Caki2 (cell line): ENCODE results near the gene AGAP2. TPM values are rescaled to one million over a fixed set of nuclear protein-coding genes. Genes with fewer than 3 reads are reported as not detected.

Experiments used
- DNase-seq: peaks from one replicate; pipeline ENCODE4 v3.0.0-alpha.2; 2015; ENCODE audit warnings: low read depth
- in situ Hi-C: cut with HindIII; loops from 2 replicates; pipeline ENCODE4 v1.10.0; 2016; ENCODE audit warnings: low sequenced_read_pairs, low pct_unique_long_range_greater_than_20kb, mixed read lengths
- total RNA-seq: library from RNA; depleted of rRNA; stranded (reverse); fragments of >200 nt; shearing (Covaris generic); gene quantifications from 2 replicates; pipeline ENCODE4 v1.2.3, GENCODE V29; 2014; ENCODE audit warnings: low replicate concordance

AGAP2 gene
- total RNA-seq, 1 experiment from 2014 or later = 1.1 TPM

GRCh38 chr12:57771236-57771872 lies 32.8 kb upstream of the AGAP2 start:
- DNase-seq = no peak
- in situ Hi-C loops = no loop called here

DNA sequence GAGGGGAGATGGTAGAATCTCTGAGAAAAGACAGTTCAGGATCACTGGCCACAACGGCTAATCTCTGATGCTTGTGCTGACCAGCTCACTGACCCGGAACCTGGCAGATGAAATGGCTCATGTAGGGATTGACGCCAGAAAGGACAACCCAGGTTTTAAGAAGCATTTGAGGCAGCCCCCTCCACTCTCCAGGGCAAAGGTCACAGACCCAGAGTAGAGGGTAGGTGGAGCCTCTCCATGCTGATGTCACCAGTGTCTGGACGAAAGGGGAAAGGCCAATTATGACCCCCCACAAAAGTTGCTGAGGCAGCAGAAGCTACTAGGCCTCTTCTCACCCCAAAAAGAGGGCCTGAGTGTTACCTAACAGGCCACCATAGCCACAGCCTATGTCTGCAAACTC lies 32.2 kb upstream of the AGAP2 start:
- in situ Hi-C loops = no loop called here
- DNase-seq = no peak

DNA sequence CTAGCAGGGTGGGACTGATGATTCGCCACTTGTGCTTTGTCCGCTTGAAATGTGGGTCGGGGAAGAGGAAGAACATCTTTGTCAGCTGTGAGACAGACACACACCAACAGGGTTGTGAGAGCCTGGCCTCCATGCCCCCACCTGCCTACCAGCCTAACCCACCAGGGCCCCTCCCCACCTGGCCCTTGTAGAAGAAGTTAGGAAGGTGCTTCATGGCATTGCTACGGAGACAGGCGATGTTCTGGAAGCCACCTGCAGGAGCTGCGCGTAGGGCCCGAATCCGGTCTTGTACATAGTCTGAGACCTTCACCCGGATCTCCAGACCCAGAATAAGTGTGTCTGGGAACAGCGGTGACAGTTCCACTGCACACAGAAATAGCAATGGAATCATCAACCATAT lies 31.1 kb upstream of the AGAP2 start:
- in situ Hi-C loops = no loop called here
- no peak for DNase-seq

GRCh38 chr12:57767876-57768275 lies 29.3 kb upstream of the AGAP2 start:
- no peak for DNase-seq
- in situ Hi-C loops = no loop called here

DNA sequence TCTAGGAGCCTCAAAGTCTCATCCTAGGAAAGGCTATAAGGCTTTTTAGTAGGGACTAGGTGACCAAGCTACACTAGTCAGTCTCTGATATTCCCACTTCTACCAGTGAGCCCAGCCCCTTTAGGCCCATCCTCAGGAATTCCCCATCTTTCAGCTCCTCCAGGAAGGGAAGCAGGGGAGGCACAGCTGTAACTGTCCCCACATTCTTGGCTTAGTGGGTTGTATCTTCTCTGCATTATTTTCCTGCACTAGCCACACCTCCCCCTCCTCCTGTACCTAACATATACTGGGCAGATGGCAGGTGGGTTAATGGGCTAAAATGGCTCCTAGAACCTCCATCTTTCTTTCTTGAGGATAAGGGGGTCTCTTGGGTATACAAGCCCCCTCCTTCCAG lies 28.8 kb upstream of the AGAP2 start:
- in situ Hi-C loops = no loop called here
- DNase-seq = no peak

GRCh38 chr12:57766464-57767304 lies 28.1 kb upstream of the AGAP2 start, which contains the start of gene CYP27B1:
Gene CYP27B1, minus strand, starts transcription at chr12:57767078. Its CDS starts 37 bp downstream, at chr12:57767041.
- in situ Hi-C loops = no loop called here

GRCh38 chr12:57765698-57766463 lies 27.3 kb upstream of the AGAP2 start:
- DNase-seq = no peak
- in situ Hi-C loops = no loop called here

More at GRCh38 chr12:57766464-57767304, 28.1 kb upstream of the AGAP2 start, which contains the start of gene CYP27B1:
- DNase-seq = peak; percentile 58

GRCh38 chr12:57765003-57765697 lies 26.6 kb upstream of the AGAP2 start:
- peak; percentile 45 for DNase-seq
- in situ Hi-C loops = no loop called here

- in situ Hi-C loops = no loop called here
- no peak for DNase-seq
Observed at GRCh38 chr12:57764662-57765002, 26.1 kb upstream of the AGAP2 start.

GRCh38 chr12:57763881-57764661 lies 25.5 kb upstream of the AGAP2 start:
- in situ Hi-C loops = no loop called here
- no peak for DNase-seq

- in situ Hi-C loops = no loop called here
- no peak for DNase-seq
Observed at GRCh38 chr12:57762463-57762862, 23.9 kb upstream of the AGAP2 start.

DNA sequence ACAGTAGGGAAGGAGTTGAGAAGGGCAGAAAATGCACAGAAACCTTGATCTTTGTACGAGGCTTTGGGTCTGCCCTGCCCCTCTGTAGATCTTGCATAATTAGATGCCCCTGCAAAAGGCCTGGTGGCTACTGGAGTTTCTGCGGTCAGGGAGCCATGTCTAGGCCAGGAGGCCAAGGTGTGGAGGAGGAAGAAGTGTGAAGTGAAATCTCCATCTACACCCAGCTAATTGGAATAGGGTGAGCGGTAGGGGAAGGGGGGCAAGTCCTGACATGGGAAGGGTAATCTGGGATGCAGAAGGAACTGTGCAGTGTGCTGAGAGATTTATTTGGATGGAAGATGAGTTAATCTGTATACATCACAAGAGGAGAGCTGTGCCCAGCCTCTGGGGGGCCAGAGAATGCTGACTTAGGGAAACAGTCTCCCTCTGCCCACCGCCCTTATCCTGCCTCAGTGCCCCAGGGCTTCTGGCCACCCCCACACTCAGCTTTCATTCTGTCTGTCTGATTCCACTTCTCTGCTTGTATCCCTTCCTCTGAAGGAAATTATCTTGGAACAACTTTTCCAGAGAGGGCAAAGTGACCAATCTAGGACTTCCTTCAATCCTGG lies 23.0 kb upstream of the AGAP2 start:
- in situ Hi-C loops = no loop called here
- DNase-seq = no peak

DNA sequence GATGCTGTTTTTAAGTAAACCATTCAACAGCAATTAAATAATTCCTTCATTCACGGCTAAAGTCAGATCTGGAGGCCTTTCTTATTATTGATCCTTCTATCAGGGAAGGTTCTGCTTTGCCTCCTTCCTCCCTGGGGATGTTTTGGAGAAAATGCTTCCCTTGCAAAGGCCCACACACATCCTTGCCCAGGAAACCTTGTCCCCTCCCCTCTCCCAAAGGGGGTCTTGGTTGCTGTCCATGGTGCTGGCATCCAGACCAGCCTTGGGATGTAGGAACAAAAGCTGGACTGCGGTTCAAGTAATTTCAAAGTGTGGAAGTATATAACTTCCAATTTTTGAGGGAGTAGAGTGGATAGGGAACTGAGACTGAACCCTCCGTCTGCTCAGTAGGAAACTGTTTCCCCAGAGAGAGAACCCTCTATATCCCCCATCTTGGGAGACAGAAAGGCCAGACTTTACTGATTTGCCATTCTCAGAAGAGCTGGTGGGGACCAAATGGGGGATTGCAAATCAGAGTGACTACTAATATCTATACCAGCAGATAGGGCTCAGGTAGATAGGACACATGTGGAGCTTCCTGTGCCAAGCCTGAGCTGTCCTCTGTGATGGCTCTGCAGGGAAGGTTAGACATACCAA lies 21.9 kb upstream of the AGAP2 start:
- in situ Hi-C loops = no loop called here
- no peak for DNase-seq

- no peak for DNase-seq
- in situ Hi-C loops = no loop called here
Observed at GRCh38 chr12:57759360-57759980, 20.9 kb upstream of the AGAP2 start.

GRCh38 chr12:57758552-57759359 lies 20.2 kb upstream of the AGAP2 start:
- no peak for DNase-seq

GRCh38 chr12:57757771-57758170 lies 19.2 kb upstream of the AGAP2 start:
- no peak for DNase-seq
- in situ Hi-C loops = no loop called here

More at GRCh38 chr12:57758552-57759359, 20.2 kb upstream of the AGAP2 start:
- in situ Hi-C loops = no loop called here
